ENCODE results near the gene OR4K2. TPM values are rescaled to one million over a fixed set of nuclear protein-coding genes. Genes with fewer than 3 reads are reported as not detected.
"Not testable (repeated sequence)": the region's sequence is repeated elsewhere in the genome, so short reads cannot be mapped to it uniquely, and the experiment has no call there.

The OR4K2 gene
- total RNA-seq = not detected

- H3K27me3 Mint-ChIP-seq = peaks cover 4% of the 10 kb centered on the region
- H3K9me3 Mint-ChIP-seq = no peaks in the 10 kb centered on the region
- H3K36me3 Mint-ChIP-seq = no peaks in the 10 kb centered on the region
- ATAC-seq (ENCODE audit: low read depth) (no peak), DNase-seq (no peak)
- H3K4me3 Mint-ChIP-seq = no peak within 1 kb of the TSS
- no peaks in the 10 kb centered on the region for H3K4me1 Mint-ChIP-seq
- no peak within 1 kb of the TSS for H3K27ac Mint-ChIP-seq
- POLR2A ChIA-PET = no interaction called here
Measured at GRCh38 chr14:19874842-19875241, at the start of gene OR4K2. TSS of gene OR4K2 (plus strand) at chr14:19875142. CDS start at chr14:19876268, 1,126 bp downstream.

DNA sequence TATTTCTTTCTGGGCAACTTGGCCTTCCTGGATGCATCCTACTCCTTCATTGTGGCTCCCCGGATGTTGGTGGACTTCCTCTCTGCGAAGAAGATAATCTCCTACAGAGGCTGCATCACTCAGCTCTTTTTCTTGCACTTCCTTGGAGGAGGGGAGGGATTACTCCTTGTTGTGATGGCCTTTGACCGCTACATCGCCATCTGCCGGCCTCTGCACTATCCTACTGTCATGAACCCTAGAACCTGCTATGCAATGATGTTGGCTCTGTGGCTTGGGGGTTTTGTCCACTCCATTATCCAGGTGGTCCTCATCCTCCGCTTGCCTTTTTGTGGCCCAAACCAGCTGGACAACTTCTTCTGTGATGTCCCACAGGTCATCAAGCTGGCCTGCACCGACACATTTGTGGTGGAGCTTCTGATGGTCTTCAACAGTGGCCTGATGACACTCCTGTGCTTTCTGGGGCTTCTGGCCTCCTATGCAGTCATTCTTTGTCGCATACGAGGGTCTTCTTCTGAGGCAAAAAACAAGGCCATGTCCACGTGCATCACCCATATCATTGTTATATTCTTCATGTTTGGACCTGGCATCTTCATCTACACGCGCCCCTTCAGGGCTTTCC, 47.2 kb upstream of the OR4K2 start:
- ATAC-seq (ENCODE audit: low read depth); POLR2A ChIA-PET: not testable (repeated sequence)

DNA sequence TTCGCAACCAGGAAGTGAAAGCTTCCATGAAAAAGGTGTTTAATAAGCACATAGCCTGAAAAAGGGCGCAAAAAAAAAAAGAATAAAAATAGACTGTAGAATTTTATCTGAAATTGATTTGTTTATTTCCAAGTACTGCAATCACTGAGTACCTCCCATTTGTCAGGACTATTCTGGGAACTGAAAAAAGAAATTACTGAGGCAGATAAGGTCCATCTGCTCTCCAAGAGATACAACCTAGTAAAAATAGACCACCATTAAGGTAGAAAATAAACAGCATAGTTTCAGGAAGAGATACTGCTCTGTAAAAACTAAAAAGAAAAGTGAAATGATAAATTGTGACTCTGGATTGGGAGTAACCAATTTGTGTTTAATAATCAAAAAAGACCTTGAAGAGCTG, 46.6 kb upstream of the OR4K2 start:
- Mint-ChIP-seq H3K9me3 (no peaks in the 10 kb centered on the region), H3K36me3 (no peaks in the 10 kb centered on the region), H3K4me1 (no peaks in the 10 kb centered on the region), H3K27me3 (no peaks in the 10 kb centered on the region), H3K4me3 (no peak overlapping the region), H3K27ac (no peak overlapping the region)
- DNase-seq = no peak
- POLR2A ChIA-PET = no interaction called here
- ATAC-seq (ENCODE audit: low read depth) = no peak

More for the DNA sequence above, 47.2 kb upstream of the OR4K2 start:
- not testable (repeated sequence) for H3K36me3 Mint-ChIP-seq, H3K27me3 Mint-ChIP-seq, H3K4me1 Mint-ChIP-seq, H3K27ac Mint-ChIP-seq, H3K9me3 Mint-ChIP-seq, H3K4me3 Mint-ChIP-seq, DNase-seq

DNA sequence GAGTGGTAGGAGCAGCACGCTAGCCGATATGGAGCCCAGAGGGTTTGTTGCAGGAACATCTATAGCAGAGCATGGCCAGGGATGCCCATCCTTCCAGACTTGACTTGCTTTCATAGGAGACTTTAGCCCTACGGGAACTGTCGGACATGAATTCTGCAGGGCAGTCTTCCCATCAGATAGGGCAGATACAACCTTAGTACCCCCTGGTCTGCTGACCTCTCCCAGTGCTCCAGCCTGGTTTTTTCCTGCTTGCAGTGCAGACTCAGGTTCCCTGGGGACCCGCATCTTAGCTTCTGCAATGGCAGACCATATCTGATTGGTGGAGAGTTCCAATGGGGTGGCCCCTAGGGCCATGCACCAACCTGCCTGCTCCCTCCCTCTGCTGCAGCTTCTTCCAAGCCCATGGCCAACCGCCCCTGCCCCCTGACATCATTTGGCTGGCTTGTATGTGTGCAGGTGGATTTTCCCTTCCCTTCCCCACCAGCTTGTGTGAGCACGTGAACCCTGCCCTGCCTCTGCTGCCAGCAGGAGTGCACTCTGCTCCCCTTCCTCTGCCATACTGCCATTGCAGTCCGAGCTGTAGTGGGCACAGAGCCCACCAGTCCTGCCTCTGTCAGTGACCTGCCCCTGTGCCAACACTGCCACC, 40.6 kb upstream of the OR4K2 start:
- ATAC-seq (ENCODE audit: low read depth); H3K36me3 Mint-ChIP-seq; H3K4me1 Mint-ChIP-seq; H3K27ac Mint-ChIP-seq; H3K9me3 Mint-ChIP-seq; POLR2A ChIA-PET; DNase-seq; H3K4me3 Mint-ChIP-seq; H3K27me3 Mint-ChIP-seq: not testable (repeated sequence)

DNA sequence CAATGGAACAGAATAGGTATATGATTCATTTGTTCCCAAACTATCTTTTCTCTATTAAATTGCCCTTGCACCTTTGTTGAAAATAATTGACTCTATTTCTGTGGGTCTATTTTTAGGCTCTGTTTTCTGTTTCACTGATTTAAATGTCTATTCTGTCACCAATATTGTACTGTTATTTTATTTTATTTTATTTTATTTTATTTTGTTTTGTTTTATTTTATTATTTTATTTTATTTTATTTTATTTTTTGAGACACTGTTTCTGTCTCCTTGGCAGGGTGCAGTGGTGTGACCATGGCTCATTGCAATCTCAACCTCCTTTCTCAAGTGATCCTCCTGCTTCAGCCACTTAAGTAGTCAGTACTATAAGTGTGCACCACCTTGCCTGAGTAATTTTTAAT, 36.5 kb upstream of the OR4K2 start:
- no peaks in the 10 kb centered on the region for H3K27me3 Mint-ChIP-seq

GRCh38 chr14:19851365-19851764, 23.6 kb upstream of the OR4K2 start:
- POLR2A ChIA-PET = no interaction called here

More for the DNA sequence above, 36.5 kb upstream of the OR4K2 start:
- Mint-ChIP-seq H3K9me3 (no peaks in the 10 kb centered on the region), H3K4me3 (no peak overlapping the region), H3K27ac (no peak overlapping the region), H3K4me1 (no peaks in the 10 kb centered on the region), H3K36me3 (no peaks in the 10 kb centered on the region)
- DNase-seq (no peak), ATAC-seq (ENCODE audit: low read depth) (no peak)
- POLR2A ChIA-PET = no interaction called here

GRCh38 chr14:19866061-19866669, 8.8 kb upstream of the OR4K2 start:
- H3K36me3 Mint-ChIP-seq; POLR2A ChIA-PET; H3K27me3 Mint-ChIP-seq; ATAC-seq (ENCODE audit: low read depth); DNase-seq; H3K9me3 Mint-ChIP-seq; H3K4me1 Mint-ChIP-seq; H3K4me3 Mint-ChIP-seq: not testable (repeated sequence)
- peak overlapping the region; percentile 17 for H3K27ac Mint-ChIP-seq

More at GRCh38 chr14:19851365-19851764, 23.6 kb upstream of the OR4K2 start:
- H3K4me1 Mint-ChIP-seq = no peaks in the 10 kb centered on the region
- no peak for ATAC-seq (ENCODE audit: low read depth)
- H3K4me3 Mint-ChIP-seq = no peak overlapping the region
- H3K9me3 Mint-ChIP-seq = no peaks in the 10 kb centered on the region
- no peaks in the 10 kb centered on the region for H3K27me3 Mint-ChIP-seq
- H3K36me3 Mint-ChIP-seq = no peaks in the 10 kb centered on the region
- DNase-seq = no peak
- no peak overlapping the region for H3K27ac Mint-ChIP-seq

- Mint-ChIP-seq H3K27ac (no peak overlapping the region), H3K27me3 (no peaks in the 10 kb centered on the region), H3K4me3 (no peak overlapping the region), H3K9me3 (no peaks in the 10 kb centered on the region), H3K36me3 (no peaks in the 10 kb centered on the region), H3K4me1 (no peaks in the 10 kb centered on the region)
- DNase-seq = no peak
- POLR2A ChIA-PET = no interaction called here
- ATAC-seq (ENCODE audit: low read depth) = no peak
Measured at GRCh38 chr14:19873178-19873577, 1.8 kb upstream of the OR4K2 start.

- Mint-ChIP-seq H3K36me3 (no peaks in the 10 kb centered on the region), H3K4me3 (no peak overlapping the region), H3K27me3 (peaks cover 6% of the 10 kb centered on the region), H3K4me1 (no peaks in the 10 kb centered on the region), H3K9me3 (no peaks in the 10 kb centered on the region), H3K27ac (no peak overlapping the region)
- DNase-seq (no peak), ATAC-seq (ENCODE audit: low read depth) (no peak)
- POLR2A ChIA-PET = no interaction called here
Measured at GRCh38 chr14:19878029-19878642, 3.2 kb downstream of the OR4K2 start.

- POLR2A ChIA-PET = no interaction called here
- no peak overlapping the region for H3K4me3 Mint-ChIP-seq
- no peak overlapping the region for H3K27ac Mint-ChIP-seq
- ATAC-seq (ENCODE audit: low read depth) (no peak), DNase-seq (no peak)
- H3K4me1 Mint-ChIP-seq = no peaks in the 10 kb centered on the region
- no peaks in the 10 kb centered on the region for H3K36me3 Mint-ChIP-seq
- peaks cover 13% of the 10 kb centered on the region for H3K9me3 Mint-ChIP-seq
- H3K27me3 Mint-ChIP-seq = peaks cover 2% of the 10 kb centered on the region
Measured at GRCh38 chr14:19895282-19895681, 20.3 kb downstream of the OR4K2 start.

- Mint-ChIP-seq H3K36me3 (no peaks in the 10 kb centered on the region), H3K27ac (no peak overlapping the region), H3K4me1 (no peaks in the 10 kb centered on the region), H3K4me3 (no peak overlapping the region), H3K27me3 (no peaks in the 10 kb centered on the region), H3K9me3 (peaks cover 3% of the 10 kb centered on the region)
- POLR2A ChIA-PET = no interaction called here
- DNase-seq (no peak), ATAC-seq (ENCODE audit: low read depth) (no peak)
Measured at GRCh38 chr14:19900999-19901398, 26.1 kb downstream of the OR4K2 start.

GRCh38 chr14:19902409-19902808, 27.5 kb downstream of the OR4K2 start:
- no peak overlapping the region for H3K4me3 Mint-ChIP-seq
- H3K27ac Mint-ChIP-seq = no peak overlapping the region
- POLR2A ChIA-PET = no interaction called here
- no peak for ATAC-seq (ENCODE audit: low read depth)
- no peaks in the 10 kb centered on the region for H3K9me3 Mint-ChIP-seq
- no peak for DNase-seq
- no peaks in the 10 kb centered on the region for H3K36me3 Mint-ChIP-seq
- no peaks in the 10 kb centered on the region for H3K27me3 Mint-ChIP-seq
- no peaks in the 10 kb centered on the region for H3K4me1 Mint-ChIP-seq

GRCh38 chr14:19906665-19907064, 31.7 kb downstream of the OR4K2 start:
- H3K4me3 Mint-ChIP-seq = no peak overlapping the region
- POLR2A ChIA-PET = no interaction called here
- no peak for ATAC-seq (ENCODE audit: low read depth)
- H3K36me3 Mint-ChIP-seq = no peaks in the 10 kb centered on the region
- peaks cover under 1% of the 10 kb centered on the region for H3K27me3 Mint-ChIP-seq
- no peaks in the 10 kb centered on the region for H3K4me1 Mint-ChIP-seq
- DNase-seq = no peak
- H3K27ac Mint-ChIP-seq = no peak overlapping the region
- no peaks in the 10 kb centered on the region for H3K9me3 Mint-ChIP-seq

DNA sequence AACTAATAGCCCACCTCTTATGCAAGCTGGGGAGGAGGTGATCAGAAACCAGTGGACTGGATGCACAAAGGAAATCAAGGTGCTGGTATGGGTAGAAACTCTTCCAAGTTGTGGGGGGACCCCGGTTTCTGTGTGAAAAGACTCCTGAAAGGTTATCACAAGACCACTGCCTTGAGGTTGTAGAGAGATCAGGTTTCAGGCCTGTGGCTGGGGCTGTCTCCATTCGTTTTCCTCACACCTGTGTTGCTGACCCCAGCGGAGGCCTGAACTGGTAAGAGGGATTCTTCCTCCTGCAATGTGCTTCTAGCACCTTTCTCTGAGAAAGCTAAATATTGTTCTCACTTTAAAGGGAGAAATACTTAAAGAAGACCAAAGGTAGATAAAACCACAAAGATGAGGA, 36.2 kb downstream of the OR4K2 start:
- Mint-ChIP-seq H3K4me3 (no peak overlapping the region), H3K27me3 (peaks cover 2% of the 10 kb centered on the region), H3K36me3 (no peaks in the 10 kb centered on the region), H3K4me1 (no peaks in the 10 kb centered on the region), H3K9me3 (no peaks in the 10 kb centered on the region), H3K27ac (no peak overlapping the region)
- POLR2A ChIA-PET = no interaction called here
- ATAC-seq (ENCODE audit: low read depth) (no peak), DNase-seq (no peak)
